Effector memory CD8-positive, alpha-beta T cell (primary cell): ENCODE results near the gene PGM2L1.
A peak's percentile ranks its signal among the peaks of the same experiment; 100 is the strongest.
"Not testable (repeated sequence)": the region's sequence is repeated elsewhere in the genome, so short reads cannot be mapped to it uniquely, and the experiment has no call there.

ENCODE experiments used
- ATAC-seq: fragments of 150-1000 bp; cut with Tn5 transposase; replicated peaks from 2 replicates; pipeline ENCODE4 v1.10.0; 2021; ENCODE audit warnings: mild to moderate bottlenecking, moderate library complexity
- DNase-seq, 3 experiments: peaks; one replicate each; pipeline ENCODE4 v3.0.0; 2021
- H3K27ac Mint-ChIP-seq, 2 donors: one replicate each; pipeline ENCODE4 v1.8.0; 2022; ENCODE audit warnings: mild to moderate bottlenecking in 2 of 2, mixed read lengths in 2 of 2, moderate library complexity in 2 of 2
- H3K27me3 Mint-ChIP-seq, 2 donors: one replicate each; pipeline ENCODE4 v1.8.0; 2022; ENCODE audit warnings: mixed read lengths in 2 of 2
- H3K36me3 Mint-ChIP-seq: one replicate; pipeline ENCODE4 v1.8.0; 2022; ENCODE audit warnings: mild to moderate bottlenecking, moderate library complexity, mixed read lengths; ENCODE audit not compliant: insufficient read depth
- H3K4me1 Mint-ChIP-seq, 2 donors: one replicate each; pipeline ENCODE4 v1.8.0; 2022; ENCODE audit warnings: low read depth in 2 of 2, mixed read lengths in 2 of 2
- H3K4me3 Mint-ChIP-seq, 2 donors: one replicate each; pipeline ENCODE4 v1.8.0; 2022; ENCODE audit warnings: mild to moderate bottlenecking in 2 of 2, mixed read lengths in 2 of 2, moderate library complexity in 2 of 2
- H3K9me3 Mint-ChIP-seq, 2 donors: one replicate each; pipeline ENCODE4 v1.8.0; 2022; ENCODE audit warnings: mixed read lengths in 2 of 2

Gene PGM2L1

GRCh38 chr11:74417860-74418508 lies 19.8 kb upstream of the PGM2L1 start:
- no peaks in the 10 kb centered on the region for H3K9me3 Mint-ChIP-seq
- H3K27me3 Mint-ChIP-seq = peaks cover 13% of the 10 kb centered on the region in 2 donors
- no peaks in the 10 kb centered on the region for H3K36me3 Mint-ChIP-seq
- H3K27ac Mint-ChIP-seq = no peak overlapping the region
- no peak overlapping the region for H3K4me3 Mint-ChIP-seq
- no peak for DNase-seq
- H3K4me1 Mint-ChIP-seq = no peaks in the 10 kb centered on the region
- no peak for ATAC-seq

DNA sequence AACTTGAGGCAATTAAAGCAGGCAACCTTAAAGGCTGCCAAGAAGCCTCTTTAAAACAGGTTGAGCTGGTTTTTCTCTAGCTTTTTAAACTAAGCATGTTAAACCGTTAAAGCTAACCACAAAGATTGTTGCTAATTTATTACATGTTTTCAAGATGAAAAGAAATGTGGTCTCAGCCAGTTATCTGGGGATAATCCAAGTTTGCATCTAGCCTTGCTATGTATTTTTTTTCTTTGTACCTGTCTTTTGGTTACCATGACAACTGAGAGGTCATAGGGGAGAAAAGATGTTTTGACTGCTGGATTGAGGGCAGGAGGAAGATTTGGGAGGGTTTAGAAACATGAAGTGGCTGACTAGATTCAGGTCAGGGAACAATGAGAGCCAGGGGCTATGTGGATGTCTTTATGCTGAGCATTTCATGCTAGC lies 19.2 kb upstream of the PGM2L1 start:
- Mint-ChIP-seq H3K4me3 (no peak overlapping the region), H3K36me3 (no peaks in the 10 kb centered on the region), H3K9me3 (no peaks in the 10 kb centered on the region), H3K4me1 (no peaks in the 10 kb centered on the region), H3K27me3 (peaks cover 13 to 18% of the 10 kb centered on the region in 2 donors), H3K27ac (no peak overlapping the region)
- ATAC-seq = no peak
- no peak for DNase-seq

GRCh38 chr11:74416974-74417373 lies 18.7 kb upstream of the PGM2L1 start:
- H3K27me3 Mint-ChIP-seq = peaks cover 11 to 22% of the 10 kb centered on the region in 2 donors
- not testable (repeated sequence) for H3K36me3 Mint-ChIP-seq, ATAC-seq, H3K4me1 Mint-ChIP-seq, DNase-seq, H3K4me3 Mint-ChIP-seq, H3K27ac Mint-ChIP-seq, H3K9me3 Mint-ChIP-seq

DNA sequence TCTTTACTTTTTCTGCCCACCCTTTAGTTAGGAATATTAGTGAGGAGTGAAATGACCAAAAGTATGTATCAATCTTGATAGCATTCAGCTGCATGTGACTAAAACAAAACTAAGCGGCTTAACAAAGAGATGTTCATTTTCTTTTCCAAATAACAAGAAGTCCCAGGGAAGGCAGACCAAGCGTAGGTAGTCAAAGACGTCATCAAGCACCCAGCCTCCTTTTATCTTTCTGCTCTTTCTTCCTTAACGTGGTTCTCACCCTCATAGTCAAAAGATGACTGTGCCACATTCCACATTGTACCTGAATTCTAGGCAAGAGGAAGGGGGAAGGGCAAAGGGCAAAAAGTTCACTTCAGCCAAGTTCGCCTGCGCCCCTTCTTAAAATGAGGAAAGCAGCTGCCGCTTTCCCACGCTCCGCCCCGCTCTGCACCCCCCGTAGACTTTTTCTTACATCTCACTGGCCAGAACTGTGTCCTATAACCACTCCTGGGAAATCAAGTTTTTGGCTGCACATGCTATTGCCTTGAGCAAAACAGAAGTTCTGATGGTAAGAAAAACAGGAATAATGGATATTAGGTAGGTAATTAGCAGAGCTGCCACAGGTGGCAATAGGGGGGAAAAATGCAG lies 14.6 kb upstream of the PGM2L1 start:
- H3K4me3 Mint-ChIP-seq = no peak overlapping the region
- ATAC-seq = no peak

GRCh38 chr11:74412321-74412720 lies 14.1 kb upstream of the PGM2L1 start:
- Mint-ChIP-seq H3K27me3 (peaks cover 14 to 24% of the 10 kb centered on the region in 2 donors), H3K4me1 (no peaks in the 10 kb centered on the region), H3K9me3 (no peaks in the 10 kb centered on the region), H3K27ac (no peak overlapping the region), H3K36me3 (no peaks in the 10 kb centered on the region), H3K4me3 (no peak overlapping the region)
- ATAC-seq (no peak), DNase-seq (no peak)

More for the DNA sequence above, 14.6 kb upstream of the PGM2L1 start:
- no peak overlapping the region for H3K27ac Mint-ChIP-seq
- H3K27me3 Mint-ChIP-seq = peaks cover 13 to 19% of the 10 kb centered on the region in 2 donors
- no peak for DNase-seq
- no peaks in the 10 kb centered on the region for H3K4me1 Mint-ChIP-seq
- no peaks in the 10 kb centered on the region for H3K36me3 Mint-ChIP-seq
- H3K9me3 Mint-ChIP-seq = no peaks in the 10 kb centered on the region

DNA sequence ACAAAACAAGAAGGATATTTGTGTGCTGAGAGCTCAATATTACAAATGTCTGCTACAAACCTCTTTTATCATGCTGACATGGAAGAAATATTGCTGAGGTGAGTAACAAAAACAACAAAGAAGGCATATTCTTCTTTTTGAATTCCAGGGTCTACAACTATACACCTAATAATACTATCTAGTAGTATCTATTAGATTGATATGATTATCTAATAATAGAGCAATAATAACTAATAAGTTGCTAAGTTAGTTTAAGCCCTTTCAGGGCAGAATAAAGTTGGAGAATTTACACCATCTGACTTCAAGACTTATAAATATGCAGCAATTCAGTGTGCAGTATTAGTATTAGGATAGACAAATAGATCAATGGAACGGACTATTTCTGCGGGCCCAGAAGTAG lies 11.4 kb upstream of the PGM2L1 start:
- DNase-seq = no peak
- H3K27ac Mint-ChIP-seq = no peak overlapping the region
- H3K4me1 Mint-ChIP-seq = no peaks in the 10 kb centered on the region
- H3K27me3 Mint-ChIP-seq = peaks cover 25 to 29% of the 10 kb centered on the region in 2 donors
- ATAC-seq = no peak
- no peaks in the 10 kb centered on the region for H3K36me3 Mint-ChIP-seq
- no peaks in the 10 kb centered on the region for H3K9me3 Mint-ChIP-seq
- H3K4me3 Mint-ChIP-seq = no peak overlapping the region

- ATAC-seq (no peak), DNase-seq (no peak)
- no peaks in the 10 kb centered on the region for H3K9me3 Mint-ChIP-seq
- H3K4me3 Mint-ChIP-seq = no peak overlapping the region
- no peak overlapping the region for H3K27ac Mint-ChIP-seq
- peaks cover 5% of the 10 kb centered on the region in 2 donors for H3K4me1 Mint-ChIP-seq
- no peaks in the 10 kb centered on the region for H3K36me3 Mint-ChIP-seq
- peaks cover 12 to 16% of the 10 kb centered on the region in 2 donors for H3K27me3 Mint-ChIP-seq
Observed at GRCh38 chr11:74403607-74404321, 5.5 kb upstream of the PGM2L1 start.

- ATAC-seq = no peak
Observed at GRCh38 chr11:74400606-74401005, 2.4 kb upstream of the PGM2L1 start.

GRCh38 chr11:74397501-74398243 lies 561 bp downstream of the PGM2L1 start:
- Mint-ChIP-seq H3K4me3 (peak overlapping the region; percentile 93 to 96), H3K27ac (peak overlapping the region; percentile 76 to 96), H3K27me3 (no peaks in the 10 kb centered on the region), H3K4me1 (peaks cover 11 to 16% of the 10 kb centered on the region in 2 donors), H3K36me3 (peaks cover 4% of the 10 kb centered on the region), H3K9me3 (no peaks in the 10 kb centered on the region)
- DNase-seq (peak; percentile 14 to 37 (median 14)), ATAC-seq (peak; percentile 35)

More at GRCh38 chr11:74400606-74401005, 2.4 kb upstream of the PGM2L1 start:
- H3K4me3 Mint-ChIP-seq = no peak overlapping the region
- H3K27me3 Mint-ChIP-seq = peaks cover 0 to 2% of the 10 kb centered on the region in 2 donors
- H3K9me3 Mint-ChIP-seq = no peaks in the 10 kb centered on the region
- H3K4me1 Mint-ChIP-seq = peaks cover 10 to 11% of the 10 kb centered on the region in 2 donors
- no peak overlapping the region for H3K27ac Mint-ChIP-seq
- no peak for DNase-seq
- peaks cover 4% of the 10 kb centered on the region for H3K36me3 Mint-ChIP-seq

DNA sequence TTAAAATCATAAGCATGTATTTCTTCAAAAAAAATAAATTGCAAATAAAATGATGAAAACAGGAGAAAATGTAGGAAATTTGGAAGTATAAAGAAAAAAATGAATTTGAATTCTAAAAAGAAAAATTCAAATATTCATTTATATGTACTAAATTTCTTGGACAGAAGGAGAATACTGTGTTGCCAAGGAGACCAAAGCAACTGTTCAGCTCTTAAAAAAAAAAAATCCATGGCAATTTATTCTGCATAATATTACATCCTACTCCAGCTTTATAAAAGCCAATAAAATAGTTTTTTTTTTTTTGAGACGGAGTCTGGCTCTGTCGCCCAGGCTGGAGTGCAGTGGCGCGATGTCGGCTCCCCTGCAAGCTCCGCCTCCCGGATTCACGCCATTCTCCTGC lies 6.0 kb downstream of the PGM2L1 start:
- no peaks in the 10 kb centered on the region for H3K36me3 Mint-ChIP-seq
- ATAC-seq = no peak
- no peak for DNase-seq

DNA sequence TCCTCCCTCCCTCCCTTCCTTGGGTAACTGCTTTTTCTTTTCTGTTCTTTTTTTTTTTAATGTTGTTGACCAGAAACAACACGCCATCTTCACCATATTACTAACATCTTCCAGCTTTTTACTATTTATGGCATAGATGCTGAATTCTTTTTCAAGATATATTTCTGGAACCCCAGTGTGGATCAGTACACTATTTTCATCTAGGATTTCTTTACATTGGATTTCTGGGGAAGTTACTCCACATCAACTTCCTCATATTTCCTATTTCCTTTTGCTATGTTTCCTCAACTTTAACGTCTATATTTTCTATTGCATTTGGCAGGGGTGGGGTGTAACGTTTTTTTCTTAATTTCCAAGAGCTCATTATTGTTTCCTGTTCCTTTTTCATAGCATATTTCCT lies 7.0 kb downstream of the PGM2L1 start:
- H3K4me3 Mint-ChIP-seq = no peak overlapping the region

More for the DNA sequence above, 6.0 kb downstream of the PGM2L1 start:
- Mint-ChIP-seq H3K4me1 (peaks cover 9 to 11% of the 10 kb centered on the region in 2 donors), H3K4me3 (no peak overlapping the region), H3K9me3 (no peaks in the 10 kb centered on the region), H3K27me3 (no peaks in the 10 kb centered on the region), H3K27ac (no peak overlapping the region)

GRCh38 chr11:74390697-74391096 lies 7.5 kb downstream of the PGM2L1 start:
- DNase-seq = no peak
- Mint-ChIP-seq H3K27ac (peak overlapping the region in 1 of 2 donors; percentile 77), H3K9me3 (no peaks in the 10 kb centered on the region), H3K27me3 (no peaks in the 10 kb centered on the region), H3K36me3 (no peaks in the 10 kb centered on the region), H3K4me3 (no peak overlapping the region), H3K4me1 (peaks cover 8 to 10% of the 10 kb centered on the region in 2 donors)
- no peak for ATAC-seq

More for the DNA sequence above, 7.0 kb downstream of the PGM2L1 start:
- peak overlapping the region in 1 of 2 donors; percentile 77 for H3K27ac Mint-ChIP-seq
- no peaks in the 10 kb centered on the region for H3K27me3 Mint-ChIP-seq
- no peaks in the 10 kb centered on the region for H3K36me3 Mint-ChIP-seq
- no peaks in the 10 kb centered on the region for H3K9me3 Mint-ChIP-seq
- H3K4me1 Mint-ChIP-seq = peaks cover 8 to 10% of the 10 kb centered on the region in 2 donors
- DNase-seq (no peak), ATAC-seq (no peak)

DNA sequence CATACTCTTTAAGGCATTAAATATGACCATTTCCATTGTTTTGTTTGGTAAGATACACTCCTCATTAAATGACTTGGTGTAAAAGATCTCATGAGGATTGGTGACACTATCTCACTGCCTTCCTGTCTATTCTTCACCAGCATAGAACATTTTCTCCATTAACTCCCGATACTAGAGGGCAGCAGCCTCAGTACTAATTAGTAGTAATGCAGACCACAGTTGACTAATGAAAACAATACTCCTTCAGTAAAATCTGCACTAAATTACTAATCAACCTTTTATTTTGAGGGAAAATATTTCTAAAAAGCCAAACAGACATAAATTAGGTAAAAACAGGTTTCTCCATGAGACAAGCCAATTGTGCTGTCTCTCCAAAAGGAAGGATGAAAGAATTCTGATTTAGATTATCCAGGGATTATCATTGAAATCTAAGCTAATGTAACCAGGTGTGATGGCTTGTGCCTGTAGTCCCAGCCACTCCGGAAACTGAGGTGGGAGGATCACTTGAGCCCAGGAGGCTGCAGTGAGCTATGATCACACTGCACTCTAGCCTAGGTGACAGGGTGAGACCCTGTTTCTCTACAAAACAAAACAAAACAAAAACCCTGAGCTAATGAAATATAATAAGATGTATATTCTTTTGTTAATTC lies 9.4 kb downstream of the PGM2L1 start:
- H3K4me3 Mint-ChIP-seq = no peak overlapping the region
- peak overlapping the region in 1 of 2 donors; percentile 36 for H3K27ac Mint-ChIP-seq
- H3K36me3 Mint-ChIP-seq = no peaks in the 10 kb centered on the region
- H3K27me3 Mint-ChIP-seq = no peaks in the 10 kb centered on the region
- no peaks in the 10 kb centered on the region for H3K9me3 Mint-ChIP-seq
- DNase-seq = peak; percentile 70 to 78 (median 74)
- peak; percentile 91 for ATAC-seq
- H3K4me1 Mint-ChIP-seq = peaks cover 7 to 8% of the 10 kb centered on the region in 2 donors
